BLaER1 treated with 17β-estradiol and CSF1 and Interleukin-3, amounts not matched to agents 10 nM and 100 nM (cell line): Measurements from ENCODE around the gene KDM6B.
A peak's percentile ranks its signal among the peaks of the same experiment; 100 is the strongest.
"Not testable (repeated sequence)": the region's sequence is repeated elsewhere in the genome, so short reads cannot be mapped to it uniquely, and the experiment has no call there.

ENCODE experiments used
- H3K27ac ChIP-seq, 11 experiments: shearing (Covaris generic); formaldehyde crosslinking; 2 replicates each; pipeline ENCODE4 v1.8.1; 2022
- H3K27me3 ChIP-seq, 11 experiments: shearing (Covaris generic); formaldehyde crosslinking; 2 replicates each; pipeline ENCODE4 v1.8.1; 2022
- H3K36me3 ChIP-seq, 11 experiments: shearing (Covaris generic); formaldehyde crosslinking; 2 replicates each; pipeline ENCODE4 v1.8.1; 2022
- H3K4me1 ChIP-seq, 10 experiments: shearing (Covaris generic); formaldehyde crosslinking; 2 replicates each; pipeline ENCODE4 v1.8.1; 2022
- H3K4me2 ChIP-seq, 11 experiments: shearing (Covaris generic); formaldehyde crosslinking; 2 replicates each; pipeline ENCODE4 v1.8.1; 2022
- H3K4me3 ChIP-seq, 10 experiments: shearing (Covaris generic); formaldehyde crosslinking; 2 replicates each; pipeline ENCODE4 v1.8.1; 2022
- H3K9ac ChIP-seq, 11 experiments: shearing (Covaris generic); formaldehyde crosslinking; 2 replicates each; pipeline ENCODE4 v1.8.1; 2022
- H3K9me3 ChIP-seq, 11 experiments: shearing (Covaris generic); formaldehyde crosslinking; replicated peaks in 1 of 11; 2 replicates each; pipeline ENCODE4 v1.8.1; 2022
- H4K20me1 ChIP-seq, 11 experiments: shearing (Covaris generic); formaldehyde crosslinking; 2 replicates each; pipeline ENCODE4 v1.8.1; 2022
- Cebpa-rat ChIP-seq, 11 experiments: shearing (Covaris generic); IDR thresholded peaks; 2 replicates each; pipeline ENCODE4 v1.8.1; 2022

The KDM6B gene

DNA sequence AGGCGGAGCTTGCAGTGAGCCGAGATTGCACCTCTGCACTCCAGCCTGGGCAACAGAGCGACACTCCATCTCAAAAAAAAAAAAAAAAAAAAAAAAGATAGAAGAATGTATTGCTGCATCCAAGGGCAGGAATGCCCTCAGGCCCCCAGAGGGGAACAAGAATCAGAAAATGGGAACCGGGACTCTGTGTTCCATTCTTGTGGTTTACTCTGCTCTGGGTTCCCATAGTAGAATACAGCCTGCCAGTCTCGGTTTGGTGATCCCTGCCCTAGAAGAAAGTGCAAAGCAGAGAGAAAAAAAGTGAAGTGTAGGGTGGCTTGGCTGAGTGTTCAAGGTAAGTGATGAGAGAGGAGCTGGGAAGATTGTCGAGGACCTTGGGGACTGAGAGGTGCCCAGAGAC, 27.4 kb upstream of the KDM6B start:
- Histone ChIP-seq H3K4me3 (no peak overlapping the region), H3K4me2 (peak overlapping the region in 4 of 11 experiments; percentile 17 to 27 (median 26); a peak in 5 of 22 replicates), H3K4me1 (peaks cover 11 to 43% (median 27%) of the 10 kb centered on the region in 10 experiments), H3K27ac (no peak overlapping the region), H3K36me3 (no peaks in the 10 kb centered on the region), H3K9ac (peak overlapping the region in 1 of 11 experiments; percentile 3; a peak in 1 of 22 replicates), H3K9me3 (no peaks in the 10 kb centered on the region), H4K20me1 (no peaks in the 10 kb centered on the region), H3K27me3 (no peaks in the 10 kb centered on the region)
- no peak for TF ChIP-seq Cebpa-rat (IDR thresholded peaks at IDR 0.05)

DNA sequence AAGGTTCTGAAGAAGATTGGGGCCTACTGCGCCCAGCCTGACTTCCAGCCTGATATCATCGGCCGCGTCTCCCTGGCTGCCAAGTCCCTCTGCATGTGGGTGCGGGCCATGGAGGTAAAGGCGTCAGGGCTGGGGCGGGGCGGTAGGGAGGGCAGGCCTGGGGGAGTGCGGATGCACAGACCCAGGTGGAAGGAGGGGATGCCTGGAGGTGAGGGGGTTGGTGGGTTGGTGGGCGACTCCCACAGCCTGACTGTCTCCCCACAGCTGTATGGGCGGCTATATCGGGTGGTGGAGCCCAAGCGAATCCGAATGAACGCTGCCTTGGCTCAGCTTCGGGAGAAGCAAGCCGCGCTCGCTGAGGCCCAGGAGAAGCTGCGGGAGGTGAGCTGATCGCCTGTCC, 26.8 kb upstream of the KDM6B start:
- no peaks in the 10 kb centered on the region for H3K36me3 ChIP-seq
- TF ChIP-seq Cebpa-rat (IDR thresholded peaks at IDR 0.05) = no peak
- H3K4me1 ChIP-seq = peaks cover 11 to 44% (median 27%) of the 10 kb centered on the region in 10 experiments
- no peak overlapping the region for H3K9ac ChIP-seq
- no peaks in the 10 kb centered on the region for H3K9me3 ChIP-seq
- H3K27ac ChIP-seq = no peak overlapping the region
- no peaks in the 10 kb centered on the region for H3K27me3 ChIP-seq
- H3K4me2 ChIP-seq = peak overlapping the region in 4 of 11 experiments; percentile 17 to 27 (median 26); a peak in 5 of 22 replicates
- no peaks in the 10 kb centered on the region for H4K20me1 ChIP-seq
- H3K4me3 ChIP-seq = no peak overlapping the region

DNA sequence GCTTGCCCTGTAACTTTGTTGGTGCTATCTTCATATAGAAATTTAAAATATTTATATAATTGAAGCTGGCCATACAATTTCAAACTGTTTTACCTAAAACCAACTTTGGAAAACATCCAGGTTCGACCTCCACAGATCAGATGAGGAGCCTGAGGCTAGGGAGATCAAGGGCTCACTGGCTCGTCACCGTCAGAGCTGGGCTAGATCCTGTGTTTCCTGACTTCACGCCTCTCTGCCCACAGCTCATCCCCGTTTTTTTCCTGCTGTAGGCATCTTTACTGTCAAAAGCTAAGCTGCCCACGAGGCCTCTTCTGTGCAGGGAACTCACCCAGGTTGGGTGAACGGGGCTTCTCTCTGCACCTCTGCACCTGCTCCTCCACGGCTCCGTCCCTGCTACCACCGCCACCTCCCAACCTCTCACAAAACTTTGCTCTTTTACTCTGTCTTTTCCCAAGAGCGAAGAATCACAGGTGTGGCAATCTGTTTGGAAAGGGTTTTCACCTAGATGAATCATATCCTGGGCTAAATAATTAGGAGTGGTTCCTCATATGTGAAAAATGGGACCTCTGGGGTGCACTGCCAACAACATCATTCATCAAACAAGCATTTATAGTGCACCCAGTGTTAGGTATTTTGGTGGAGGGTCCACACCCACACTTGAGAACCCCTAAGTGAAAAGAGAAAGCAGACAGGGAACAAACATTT, 24.8 kb upstream of the KDM6B start:
- no peaks in the 10 kb centered on the region for H4K20me1 ChIP-seq
- no peaks in the 10 kb centered on the region for H3K36me3 ChIP-seq
- no peak overlapping the region for H3K27ac ChIP-seq
- no peak overlapping the region for H3K9ac ChIP-seq
- H3K4me3 ChIP-seq = no peak overlapping the region
- no peaks in the 10 kb centered on the region for H3K27me3 ChIP-seq
- H3K4me1 ChIP-seq = peaks cover 11 to 44% (median 27%) of the 10 kb centered on the region in 10 experiments
- TF ChIP-seq Cebpa-rat (IDR thresholded peaks at IDR 0.05) = no peak
- peak overlapping the region; percentile 14 to 80 (median 48) for H3K4me2 ChIP-seq
- H3K9me3 ChIP-seq = no peaks in the 10 kb centered on the region

- H3K27me3 ChIP-seq, H4K20me1 ChIP-seq, H3K36me3 ChIP-seq, H3K4me3 ChIP-seq, H3K27ac ChIP-seq, H3K9me3 ChIP-seq, H3K9ac ChIP-seq: not testable (repeated sequence)
- Histone ChIP-seq H3K4me2 (peak overlapping the region in 9 of 11 experiments; percentile 27 to 80 (median 49); a peak in 16 of 22 replicates), H3K4me1 (peaks cover 11 to 44% (median 27%) of the 10 kb centered on the region in 10 experiments)
Observed at GRCh38 chr17:7809791-7810343, 24.1 kb upstream of the KDM6B start.

- Histone ChIP-seq H3K27me3 (no peaks in the 10 kb centered on the region), H3K4me3 (no peak overlapping the region), H3K27ac (no peak overlapping the region), H3K4me2 (peak overlapping the region in 5 of 11 experiments; percentile 16 to 80 (median 44); a peak in 10 of 22 replicates), H3K4me1 (peaks cover 11 to 43% (median 27%) of the 10 kb centered on the region in 10 experiments), H3K36me3 (no peaks in the 10 kb centered on the region), H3K9ac (no peak overlapping the region), H3K9me3 (no peaks in the 10 kb centered on the region), H4K20me1 (no peaks in the 10 kb centered on the region)
- no peak for TF ChIP-seq Cebpa-rat (IDR thresholded peaks at IDR 0.05)
Observed at GRCh38 chr17:7811251-7811650, 22.8 kb upstream of the KDM6B start.

DNA sequence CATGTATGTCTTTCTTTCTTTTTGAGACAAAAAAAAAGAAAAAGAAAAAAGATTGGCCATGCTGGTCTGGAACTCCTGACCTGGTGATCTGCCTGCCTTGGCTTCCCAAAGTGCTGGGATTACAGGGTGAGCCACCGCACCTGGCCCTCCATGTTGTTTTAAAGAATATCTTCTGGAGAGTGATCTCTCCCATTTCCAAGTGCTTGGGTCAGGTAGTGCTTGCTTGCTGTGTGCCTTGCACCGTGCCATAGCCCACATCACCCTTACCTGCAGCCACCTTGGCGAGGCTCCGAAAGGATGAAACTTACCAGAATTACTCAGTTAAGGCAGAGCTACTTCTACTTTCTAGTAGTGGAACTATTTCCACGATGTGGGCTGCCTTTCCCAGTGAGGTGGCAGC, 19.0 kb upstream of the KDM6B start:
- Histone ChIP-seq H3K4me2 (no peak overlapping the region), H3K9me3 (no peaks in the 10 kb centered on the region), H3K9ac (no peak overlapping the region), H3K4me1 (peaks cover 0 to 18% (median 8%) of the 10 kb centered on the region in 10 experiments; a peak in 17 of 20 replicates), H4K20me1 (no peaks in the 10 kb centered on the region), H3K36me3 (no peaks in the 10 kb centered on the region), H3K27ac (no peak overlapping the region), H3K27me3 (no peaks in the 10 kb centered on the region), H3K4me3 (no peak overlapping the region)
- TF ChIP-seq Cebpa-rat (IDR thresholded peaks at IDR 0.05) = no peak

GRCh38 chr17:7816926-7817642, 16.9 kb upstream of the KDM6B start:
- H3K27me3 ChIP-seq = no peaks in the 10 kb centered on the region
- no peaks in the 10 kb centered on the region for H3K36me3 ChIP-seq
- H3K9ac ChIP-seq = no peak overlapping the region
- H3K4me2 ChIP-seq = no peak overlapping the region
- no peaks in the 10 kb centered on the region for H3K9me3 ChIP-seq
- no peak overlapping the region for H3K27ac ChIP-seq
- no peak overlapping the region for H3K4me3 ChIP-seq
- H3K4me1 ChIP-seq = no peaks in the 10 kb centered on the region
- TF ChIP-seq Cebpa-rat (IDR thresholded peaks at IDR 0.05) = no peak
- H4K20me1 ChIP-seq = no peaks in the 10 kb centered on the region

DNA sequence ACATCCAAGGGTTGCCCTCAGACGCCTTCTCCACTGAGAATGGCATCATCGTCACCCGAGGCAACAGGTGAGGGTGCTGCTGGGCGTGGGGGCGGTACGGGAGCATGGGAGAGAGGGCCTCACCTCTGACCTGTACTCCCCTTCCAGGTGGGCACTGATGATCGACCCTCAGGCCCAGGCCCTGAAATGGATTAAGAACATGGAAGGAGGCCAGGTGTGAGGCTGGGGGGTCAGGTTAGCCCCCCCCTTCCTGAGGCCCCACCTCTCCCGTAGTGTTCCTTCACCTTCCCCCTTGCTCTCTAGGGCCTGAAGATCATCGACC, 16.4 kb upstream of the KDM6B start:
- Histone ChIP-seq H3K4me1 (no peaks in the 10 kb centered on the region), H3K27ac (no peak overlapping the region), H3K9ac (no peak overlapping the region), H3K27me3 (no peaks in the 10 kb centered on the region), H3K4me3 (no peak overlapping the region), H3K36me3 (no peaks in the 10 kb centered on the region), H3K9me3 (no peaks in the 10 kb centered on the region), H3K4me2 (no peak overlapping the region), H4K20me1 (no peaks in the 10 kb centered on the region)
- TF ChIP-seq Cebpa-rat (IDR thresholded peaks at IDR 0.05) = no peak

GRCh38 chr17:7818026-7818425, 16.0 kb upstream of the KDM6B start:
- Histone ChIP-seq H3K9ac (no peak overlapping the region), H3K9me3 (no peaks in the 10 kb centered on the region), H3K4me1 (no peaks in the 10 kb centered on the region), H3K27me3 (no peaks in the 10 kb centered on the region), H3K4me3 (no peak overlapping the region), H3K27ac (no peak overlapping the region), H3K36me3 (no peaks in the 10 kb centered on the region), H3K4me2 (no peak overlapping the region), H4K20me1 (no peaks in the 10 kb centered on the region)
- TF ChIP-seq Cebpa-rat (IDR thresholded peaks at IDR 0.05) = no peak
